Mesodermal cell (in vitro differentiated cells): Measurements from ENCODE around the gene MMP11. TPM values are rescaled to one million over a fixed set of nuclear protein-coding genes. Genes with fewer than 3 reads are reported as not detected.
"Not testable (repeated sequence)": the region's sequence is repeated elsewhere in the genome, so short reads cannot be mapped to it uniquely, and the experiment has no call there.

Experiments used
- H3K27ac ChIP-seq: 2 replicates; pipeline ENCODE4 v1.7.0; 2013; ENCODE audit warnings: mild to moderate bottlenecking, low read depth, low read length, moderate library complexity; ENCODE audit not compliant: severe bottlenecking
- H3K36me3 ChIP-seq: 2 replicates; pipeline ENCODE4 v1.7.1; 2013; ENCODE audit warnings: mild to moderate bottlenecking, low read length, moderate library complexity; ENCODE audit not compliant: control insufficient read depth, insufficient read depth
- H3K4me1 ChIP-seq: one replicate; pipeline ENCODE4 v1.7.1; 2013; ENCODE audit warnings: mild to moderate bottlenecking, low read length; ENCODE audit not compliant: insufficient read depth, control insufficient read depth, poor library complexity, severe bottlenecking
- H3K4me3 ChIP-seq: 2 replicates; pipeline ENCODE4 v1.7.0; 2013; ENCODE audit warnings: low read length, control low read depth, mild to moderate bottlenecking; ENCODE audit not compliant: insufficient read depth, poor library complexity, severe bottlenecking; ENCODE audit errors: extremely low read depth
- H3K9me3 ChIP-seq: 2 replicates; pipeline ENCODE4 v1.7.1; 2013; ENCODE audit warnings: mild to moderate bottlenecking, low read length, moderate library complexity; ENCODE audit not compliant: control insufficient read depth
- WGBS, 2 experiments: methylation state at CpG; one replicate each; pipeline ENCODE4 v1.1.5; 2013; ENCODE audit warnings: missing lambda C conversion rate in 2 of 2; ENCODE audit not compliant: insufficient coverage in 2 of 2; 5-methylcytosine and 5-hydroxymethylcytosine counted together
- polyA plus RNA-seq, 2 experiments: library from polyadenylated mRNA; stranded (reverse); fragments of 50-300 nt; gene quantifications; one replicate each; pipeline ENCODE4 v1.2.3, GENCODE V29; 2013

MMP11 gene, protein sequence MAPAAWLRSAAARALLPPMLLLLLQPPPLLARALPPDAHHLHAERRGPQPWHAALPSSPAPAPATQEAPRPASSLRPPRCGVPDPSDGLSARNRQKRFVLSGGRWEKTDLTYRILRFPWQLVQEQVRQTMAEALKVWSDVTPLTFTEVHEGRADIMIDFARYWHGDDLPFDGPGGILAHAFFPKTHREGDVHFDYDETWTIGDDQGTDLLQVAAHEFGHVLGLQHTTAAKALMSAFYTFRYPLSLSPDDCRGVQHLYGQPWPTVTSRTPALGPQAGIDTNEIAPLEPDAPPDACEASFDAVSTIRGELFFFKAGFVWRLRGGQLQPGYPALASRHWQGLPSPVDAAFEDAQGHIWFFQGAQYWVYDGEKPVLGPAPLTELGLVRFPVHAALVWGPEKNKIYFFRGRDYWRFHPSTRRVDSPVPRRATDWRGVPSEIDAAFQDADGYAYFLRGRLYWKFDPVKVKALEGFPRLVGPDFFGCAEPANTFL
- polyA plus RNA-seq (2013, experiment 1 of 2): 33.2 TPM
- polyA plus RNA-seq (2013, experiment 2 of 2): 27.9 TPM

DNA sequence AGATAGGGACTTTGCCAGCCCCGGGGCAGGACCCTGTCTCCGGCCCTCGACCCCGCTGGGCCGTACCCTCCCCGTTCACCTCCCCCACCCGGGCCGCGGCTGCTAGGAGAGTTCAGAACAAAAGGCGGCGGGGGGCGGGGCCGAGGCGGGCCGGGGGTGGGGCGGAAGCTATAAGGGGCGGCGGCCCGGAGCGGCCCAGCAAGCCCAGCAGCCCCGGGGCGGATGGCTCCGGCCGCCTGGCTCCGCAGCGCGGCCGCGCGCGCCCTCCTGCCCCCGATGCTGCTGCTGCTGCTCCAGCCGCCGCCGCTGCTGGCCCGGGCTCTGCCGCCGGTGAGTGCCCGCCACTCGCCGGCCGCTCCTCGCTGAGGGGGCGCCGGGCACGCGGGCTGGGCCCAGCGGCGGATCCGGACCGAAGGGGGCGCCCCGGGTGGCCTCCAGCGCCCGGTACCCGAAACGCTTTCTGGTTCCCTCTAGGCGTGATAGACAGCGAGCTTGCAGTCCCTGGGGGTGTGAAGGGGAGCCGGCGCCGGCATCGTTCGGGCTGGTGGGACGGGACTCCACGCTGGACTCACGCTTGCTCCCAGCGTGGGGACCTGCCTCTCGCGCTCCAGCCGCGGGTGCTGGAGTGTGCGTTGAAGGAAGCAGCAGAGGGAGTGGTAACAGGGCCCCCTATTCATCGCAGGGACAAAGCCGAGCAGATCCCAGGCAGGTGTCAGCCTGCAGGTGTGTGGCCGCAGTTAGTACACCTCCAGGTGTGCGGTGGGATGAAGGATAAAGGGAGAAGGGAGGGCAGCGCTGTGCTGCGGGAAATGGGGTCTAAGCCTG is at the start of gene MMP11:
Gene MMP11 (plus strand): TSS at position 201 of the 825 bp plus-strand sequence. CDS start 22 bp downstream, at position 223.
- H3K4me1 ChIP-seq: peaks cover 29% of the 10 kb centered on the region
- peak within 1 kb of the TSS; percentile 47 for H3K4me3 ChIP-seq
- no peak within 1 kb of the TSS for H3K27ac ChIP-seq
- H3K36me3 ChIP-seq: no peaks in the 10 kb centered on the region
- no peaks in the 10 kb centered on the region for H3K9me3 ChIP-seq
- WGBS, 2 experiments: 2 to 4% methylated on average over 53 to 62 of the region's 79 CpGs

DNA sequence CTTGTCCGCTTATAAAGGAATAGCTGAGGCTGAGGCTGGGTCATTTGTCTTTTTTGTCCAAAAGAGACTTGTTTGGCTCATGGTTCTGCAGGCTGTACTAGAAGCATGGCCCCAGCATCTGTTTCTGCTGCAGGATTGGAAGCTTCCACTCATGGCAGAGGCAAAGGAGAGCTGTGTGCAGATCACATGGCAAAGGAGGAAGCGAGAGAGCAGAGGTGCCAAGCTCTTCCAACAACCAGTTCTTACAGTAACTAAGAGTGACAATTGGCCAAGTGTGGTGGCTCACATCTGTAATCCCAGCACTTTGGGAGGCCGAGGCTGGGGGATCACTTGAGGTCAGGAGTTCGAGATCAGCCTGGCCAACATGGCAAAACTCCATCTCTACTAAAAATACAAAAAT is 44.5 kb upstream of the MMP11 start:
- not testable (repeated sequence) for H3K4me1 ChIP-seq, H3K9me3 ChIP-seq, H3K36me3 ChIP-seq, H3K4me3 ChIP-seq, H3K27ac ChIP-seq
- 80 to 94% methylated on average over 1 to 2 of the region's 4 CpGs for WGBS, 2 experiments

DNA sequence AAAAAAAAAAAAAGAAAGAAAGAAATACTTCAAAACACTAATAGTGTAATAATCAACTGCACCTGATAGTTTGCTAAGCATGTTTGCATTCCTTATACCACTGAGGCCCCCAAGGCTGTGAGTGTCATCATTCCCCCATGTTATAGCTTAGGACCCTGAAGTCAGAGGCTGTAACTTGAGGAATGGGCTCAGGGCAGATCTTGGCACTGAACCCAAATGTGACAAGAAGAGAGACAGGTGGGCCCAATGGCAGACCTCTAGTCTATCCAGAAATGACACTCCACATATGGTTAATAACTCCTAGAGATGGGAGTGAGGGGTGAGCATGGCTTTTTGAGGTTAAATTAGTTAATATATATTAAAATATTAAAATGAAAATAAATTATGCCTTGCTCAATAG is 35.0 kb upstream of the MMP11 start:
- H3K4me1 ChIP-seq: no peaks in the 10 kb centered on the region
- H3K27ac ChIP-seq: no peak overlapping the region
- H3K4me3 ChIP-seq: no peak overlapping the region
- H3K36me3 ChIP-seq: peaks cover 11% of the 10 kb centered on the region
- no peaks in the 10 kb centered on the region for H3K9me3 ChIP-seq

DNA sequence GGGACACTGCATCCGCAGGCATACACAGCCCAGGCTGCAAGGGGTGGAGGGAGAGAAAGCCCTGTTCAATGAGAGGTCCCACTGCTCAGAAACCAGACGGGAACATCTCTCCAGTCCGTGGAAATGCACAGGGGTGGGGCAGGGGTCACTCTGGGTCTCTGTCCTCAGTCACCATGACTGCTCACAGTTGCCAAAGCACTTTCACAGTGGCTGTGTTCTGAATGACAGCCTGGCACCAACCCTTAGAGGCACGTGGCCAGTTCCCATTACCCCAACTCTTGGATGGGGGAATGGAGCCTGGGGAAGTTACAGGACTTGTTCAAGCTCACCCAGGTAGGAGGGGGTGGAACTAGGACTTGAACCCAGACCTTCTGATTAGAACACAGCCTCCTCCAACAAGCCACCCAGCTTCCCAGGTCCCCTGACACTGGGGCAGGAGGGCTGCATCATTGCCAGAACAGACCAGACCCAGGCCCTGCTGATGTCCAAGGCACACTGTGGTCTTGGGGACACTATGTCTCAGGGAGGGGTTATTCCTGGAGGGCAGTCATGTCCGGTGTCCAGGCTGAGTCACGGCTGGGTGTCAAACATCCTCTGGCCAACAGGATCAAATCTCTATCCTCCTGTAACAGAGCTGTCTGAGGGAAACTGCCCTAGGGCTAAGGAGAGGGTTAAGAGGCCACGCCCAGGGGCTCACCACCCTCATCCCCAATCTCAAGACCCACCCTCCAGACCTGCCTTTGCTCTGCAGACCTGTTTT is 30.0 kb upstream of the MMP11 start:
- H3K36me3 ChIP-seq: peaks cover 49% of the 10 kb centered on the region
- no peaks in the 10 kb centered on the region for H3K9me3 ChIP-seq
- no peak overlapping the region for H3K27ac ChIP-seq
- H3K4me3 ChIP-seq: no peak overlapping the region
- no peaks in the 10 kb centered on the region for H3K4me1 ChIP-seq
- 88 to 100% methylated on average over 4 to 5 of the region's 7 CpGs for WGBS, 2 experiments

DNA sequence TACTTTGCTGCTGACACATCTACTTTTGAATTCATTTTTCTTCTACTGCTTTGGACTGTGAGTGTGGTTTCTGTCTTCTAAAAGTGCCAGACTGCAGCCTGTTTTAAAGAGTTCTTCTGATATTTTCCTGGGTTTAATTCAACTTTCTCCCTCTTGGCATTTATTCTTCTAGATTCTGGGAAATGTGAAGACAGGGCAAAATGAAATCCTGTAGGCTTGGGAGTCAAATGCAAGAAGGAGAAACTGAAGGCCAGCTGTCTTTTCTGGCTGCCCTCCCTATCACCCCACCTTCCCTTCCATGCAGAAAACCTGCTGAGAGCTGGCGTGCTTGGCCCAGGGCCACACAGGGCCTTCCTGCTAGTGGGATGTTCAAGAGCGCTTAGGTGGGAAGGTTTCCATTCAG is 29.3 kb upstream of the MMP11 start:
- 89% methylated on average over 2 of the region's 2 CpGs; no CpG with 5 or more reads in 1 of the 2 experiments for WGBS, 2 experiments
- Histone ChIP-seq H3K36me3 (peaks cover 52% of the 10 kb centered on the region), H3K9me3 (no peaks in the 10 kb centered on the region), H3K4me3 (no peak overlapping the region), H3K4me1 (no peaks in the 10 kb centered on the region), H3K27ac (no peak overlapping the region)

DNA sequence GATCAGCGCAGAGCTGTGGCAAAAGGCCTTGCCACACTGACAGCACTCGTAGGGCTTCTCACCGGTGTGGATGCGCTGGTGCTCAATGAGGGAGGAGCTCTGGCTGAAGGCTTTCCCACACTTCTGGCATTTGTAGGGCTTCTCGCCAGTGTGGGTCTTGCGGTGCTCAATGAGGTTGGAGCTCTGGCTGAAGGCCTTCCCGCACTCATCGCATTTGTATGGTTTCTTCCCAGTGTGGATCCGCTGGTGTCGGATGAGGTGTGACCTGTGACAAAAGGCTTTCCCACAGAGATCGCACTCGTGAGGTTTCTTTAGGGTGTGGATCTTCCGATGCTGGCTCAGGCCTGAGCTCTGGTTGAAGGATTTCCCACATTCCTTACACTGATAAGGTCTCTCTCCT is 28.6 kb upstream of the MMP11 start:
- no peak overlapping the region for H3K27ac ChIP-seq
- 96 to 99% methylated on average over 13 of the region's 13 CpGs for WGBS, 2 experiments
- H3K36me3 ChIP-seq: peaks cover 52% of the 10 kb centered on the region
- H3K9me3 ChIP-seq: no peaks in the 10 kb centered on the region
- no peak overlapping the region for H3K4me3 ChIP-seq
- no peaks in the 10 kb centered on the region for H3K4me1 ChIP-seq

DNA sequence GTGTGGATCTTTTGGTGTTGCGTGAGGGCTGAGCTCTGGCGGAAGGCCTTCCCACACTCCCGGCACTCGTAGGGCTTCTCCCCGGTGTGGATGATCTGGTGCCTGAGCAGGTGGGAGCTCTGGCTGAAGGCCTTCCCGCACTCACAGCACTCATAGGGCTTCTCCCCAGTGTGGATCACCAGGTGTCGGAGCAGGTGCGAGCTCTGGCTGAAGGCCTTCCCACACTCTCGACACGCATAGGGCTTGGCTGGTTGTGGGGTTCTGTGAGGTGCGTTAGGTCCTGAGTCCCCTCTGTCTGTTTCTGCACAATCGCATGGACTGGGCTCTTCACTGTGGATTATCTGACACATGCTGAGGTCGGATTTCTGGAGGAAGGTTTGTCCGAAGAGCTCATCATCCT is 28.2 kb upstream of the MMP11 start:
- H3K27ac ChIP-seq: no peak overlapping the region
- no peaks in the 10 kb centered on the region for H3K9me3 ChIP-seq
- H3K36me3 ChIP-seq: peaks cover 52% of the 10 kb centered on the region
- H3K4me3 ChIP-seq: no peak overlapping the region
- H3K4me1 ChIP-seq: no peaks in the 10 kb centered on the region
- 94 to 96% methylated on average over 12 to 14 of the region's 14 CpGs for WGBS, 2 experiments

DNA sequence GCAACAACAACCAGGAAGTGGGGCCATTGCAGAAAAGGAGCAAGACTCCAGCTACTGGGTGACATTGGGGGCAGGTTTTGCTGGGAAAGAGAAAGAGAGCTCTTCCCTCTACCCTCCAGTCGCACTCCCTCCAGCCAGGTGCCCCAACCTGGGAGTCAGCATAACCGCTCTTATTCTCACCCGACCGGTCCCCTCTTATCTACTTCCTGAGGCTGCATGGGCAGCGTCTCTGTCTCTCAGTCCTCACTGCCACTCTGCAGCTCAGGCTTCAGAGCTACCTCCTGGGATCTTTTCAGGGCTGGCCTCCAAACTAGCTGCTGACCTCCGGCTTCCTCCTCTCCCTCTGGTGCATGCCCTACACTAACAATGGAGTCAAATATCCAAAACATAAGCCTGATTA is 26.9 kb upstream of the MMP11 start:
- Histone ChIP-seq H3K4me1 (no peaks in the 10 kb centered on the region), H3K36me3 (peaks cover 52% of the 10 kb centered on the region), H3K27ac (no peak overlapping the region), H3K9me3 (no peaks in the 10 kb centered on the region), H3K4me3 (no peak overlapping the region)
- WGBS, 2 experiments: 93 to 97% methylated on average over 5 of the region's 6 CpGs

DNA sequence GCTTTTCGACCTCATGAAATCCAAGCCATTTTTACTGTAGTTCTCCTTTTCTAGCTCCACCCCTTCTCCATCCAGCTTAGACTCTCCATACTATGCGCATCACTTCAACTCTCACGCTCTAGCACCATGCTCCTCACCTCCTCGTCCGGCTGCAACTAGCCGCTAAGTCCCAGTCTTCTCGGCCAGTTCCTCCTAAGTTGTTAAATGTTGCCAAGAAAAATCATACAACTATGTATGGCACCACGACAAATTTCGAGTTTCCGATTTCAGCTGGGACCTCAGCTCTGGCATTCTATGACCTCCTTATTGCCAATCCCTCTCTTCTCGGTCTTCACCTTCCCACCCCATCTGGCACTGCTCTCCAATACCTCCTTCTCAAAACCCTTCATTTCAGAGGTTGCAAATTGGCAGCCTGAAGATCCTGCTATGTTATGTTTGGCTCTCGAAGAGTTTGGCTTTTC is 22.8 kb upstream of the MMP11 start:
- 93 to 95% methylated on average over 11 to 12 of the region's 12 CpGs for WGBS, 2 experiments
- Histone ChIP-seq H3K4me3 (peak overlapping the region; percentile 89), H3K36me3 (peaks cover 19% of the 10 kb centered on the region), H3K9me3 (no peaks in the 10 kb centered on the region), H3K4me1 (no peaks in the 10 kb centered on the region), H3K27ac (no peak overlapping the region)

DNA sequence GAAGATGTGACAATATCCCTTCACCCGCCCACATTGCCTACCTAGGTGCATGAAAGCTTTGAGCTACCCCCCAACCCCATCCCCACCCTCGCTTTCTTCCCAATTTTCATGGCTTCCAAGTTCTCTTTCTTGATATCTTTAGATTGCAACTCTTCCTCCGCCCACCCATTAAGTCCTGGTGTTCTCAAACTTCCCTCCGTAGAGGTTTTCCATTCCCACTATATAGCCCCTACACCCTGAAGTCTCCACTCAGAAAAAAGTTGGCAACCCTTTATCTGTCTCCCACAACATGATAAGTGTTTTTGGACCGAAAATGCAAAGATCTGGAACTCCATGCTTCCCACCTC is 22.3 kb upstream of the MMP11 start:
- WGBS, 2 experiments: 45 to 61% methylated on average over 4 to 5 of the region's 5 CpGs
- Histone ChIP-seq H3K27ac (peak overlapping the region; percentile 53), H3K4me1 (no peaks in the 10 kb centered on the region), H3K4me3 (peak overlapping the region; percentile 89), H3K9me3 (no peaks in the 10 kb centered on the region), H3K36me3 (peaks cover 15% of the 10 kb centered on the region)
